HG03095 (cell line): Measurements from ENCODE around the gene PIGN.
"Not testable (repeated sequence)": the region's sequence is repeated elsewhere in the genome, so short reads cannot be mapped to it uniquely, and the experiment has no call there.

Experiments
- ATAC-seq: cut with Tn5 transposase; IDR thresholded peaks from one replicate; pipeline ENCODE4 v1.9.1; 2021; ENCODE audit warnings: moderate library complexity; ENCODE audit not compliant: unreplicated experiment

The PIGN gene

DNA sequence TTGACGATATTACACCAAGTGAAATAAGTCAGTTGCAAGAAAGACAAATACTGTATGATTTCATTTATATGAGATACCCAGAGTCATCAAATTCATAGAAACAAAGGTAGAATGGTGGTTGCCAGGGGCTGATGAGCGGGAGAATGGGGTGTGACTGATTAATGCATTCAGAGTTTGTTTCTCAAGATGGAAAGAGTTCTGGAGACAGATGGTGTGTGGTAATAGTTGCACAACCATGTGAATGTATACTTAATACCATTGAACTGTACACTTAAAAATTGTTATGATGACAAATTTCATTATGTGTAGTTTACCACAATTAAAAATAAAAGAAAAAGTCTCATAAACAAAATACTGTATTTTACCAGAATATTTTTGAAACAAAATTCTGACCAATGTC, 117.3 kb downstream of the PIGN start:
- no peak for ATAC-seq

DNA sequence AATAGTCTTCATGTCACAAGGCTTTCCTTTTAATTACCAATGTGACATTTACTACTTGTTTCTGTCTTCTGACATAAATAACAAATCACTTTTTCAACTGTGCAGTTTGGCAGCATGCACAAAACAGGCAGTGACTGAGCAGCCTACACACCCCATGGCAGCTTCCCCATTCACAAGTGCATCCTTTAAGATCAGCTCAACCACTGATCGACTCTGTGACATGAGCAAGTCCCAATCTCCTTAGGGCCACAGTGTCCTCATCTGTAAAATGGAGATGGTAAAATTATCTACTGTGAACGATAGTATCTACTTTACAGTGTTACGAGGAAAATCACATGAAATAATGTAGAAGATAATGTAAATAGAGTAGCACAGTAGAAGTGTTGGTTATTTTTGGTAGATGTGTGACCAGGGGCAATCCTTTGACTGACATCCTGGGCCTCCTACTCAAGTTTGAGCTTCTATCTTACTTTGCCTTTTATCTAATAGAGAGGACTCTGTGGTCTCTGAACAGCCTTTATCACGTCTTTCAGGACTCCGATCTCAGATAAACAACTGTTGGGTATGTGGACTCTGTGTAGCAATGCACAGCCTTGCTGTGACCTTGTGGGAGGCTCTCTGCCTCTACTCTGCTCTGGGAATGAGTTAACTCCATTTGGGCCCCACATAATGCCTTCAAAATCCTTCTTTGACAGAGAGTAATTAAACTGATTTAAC, 120.6 kb downstream of the PIGN start:
- ATAC-seq = no peak

DNA sequence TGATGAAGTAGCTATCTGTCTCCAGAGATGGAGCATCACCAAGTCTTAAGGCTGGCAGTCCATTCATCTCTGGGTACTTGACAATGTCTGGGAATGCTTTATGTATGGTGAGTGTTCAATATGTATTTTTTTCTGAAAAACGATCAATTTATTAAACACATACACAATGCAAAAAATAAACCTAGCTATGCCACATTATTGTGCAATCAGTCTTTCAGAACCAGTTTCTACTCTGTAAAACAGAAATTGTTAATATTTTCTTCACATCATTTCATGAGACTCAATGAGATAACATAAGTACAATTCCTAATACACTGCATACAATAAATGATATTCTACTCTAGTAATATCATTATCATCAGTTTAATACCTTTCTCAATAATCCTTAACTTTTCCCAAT, 122.5 kb downstream of the PIGN start:
- no peak for ATAC-seq

DNA sequence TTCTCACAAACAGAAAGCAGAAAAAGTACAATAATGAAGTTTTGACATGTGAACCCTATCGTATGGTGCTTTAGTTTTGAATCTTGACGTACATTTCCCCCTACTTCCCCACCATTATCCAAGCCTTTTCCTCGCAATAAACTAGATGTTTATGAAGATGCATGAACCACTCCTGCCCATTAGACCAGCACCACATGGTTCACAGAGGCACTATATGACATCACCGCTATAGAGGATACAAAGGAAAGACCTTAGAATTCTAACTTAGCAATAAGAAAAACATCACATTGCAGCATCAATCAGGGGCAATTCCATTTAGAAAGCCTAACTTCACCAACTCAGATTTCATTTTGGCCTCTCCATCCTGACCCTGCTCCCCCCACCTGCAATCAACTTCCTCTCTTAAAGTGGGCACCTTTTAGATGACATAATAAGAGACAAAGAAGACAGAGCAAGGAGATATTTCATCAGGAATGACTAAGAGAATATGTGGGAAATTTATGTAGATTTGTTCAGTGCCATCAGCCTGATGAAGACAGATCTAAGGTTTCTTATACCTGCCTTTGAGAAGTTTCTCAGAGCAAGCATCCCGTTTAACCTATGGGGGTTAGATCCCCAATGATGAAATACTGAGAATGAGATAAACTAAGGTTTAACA, 124.9 kb downstream of the PIGN start:
- ATAC-seq = no peak

DNA sequence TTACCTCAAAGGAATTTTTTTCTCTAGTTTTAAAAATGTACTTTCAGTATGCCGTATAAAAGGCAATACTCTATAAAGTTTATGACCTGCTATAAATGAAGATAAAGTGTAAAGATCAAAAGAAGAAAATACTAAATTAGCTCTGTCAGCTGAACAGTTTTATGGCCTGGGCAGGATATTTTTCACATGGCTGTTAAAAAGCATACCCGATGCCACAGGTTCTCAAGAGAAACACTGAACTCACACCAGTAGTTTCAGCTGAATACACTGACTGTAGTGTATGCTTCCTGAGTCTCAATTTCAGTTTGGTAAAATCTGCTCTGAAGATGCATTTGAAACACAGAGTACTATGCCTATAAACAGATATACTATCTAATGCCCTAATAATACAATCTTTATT, 126.0 kb downstream of the PIGN start:
- no peak for ATAC-seq

DNA sequence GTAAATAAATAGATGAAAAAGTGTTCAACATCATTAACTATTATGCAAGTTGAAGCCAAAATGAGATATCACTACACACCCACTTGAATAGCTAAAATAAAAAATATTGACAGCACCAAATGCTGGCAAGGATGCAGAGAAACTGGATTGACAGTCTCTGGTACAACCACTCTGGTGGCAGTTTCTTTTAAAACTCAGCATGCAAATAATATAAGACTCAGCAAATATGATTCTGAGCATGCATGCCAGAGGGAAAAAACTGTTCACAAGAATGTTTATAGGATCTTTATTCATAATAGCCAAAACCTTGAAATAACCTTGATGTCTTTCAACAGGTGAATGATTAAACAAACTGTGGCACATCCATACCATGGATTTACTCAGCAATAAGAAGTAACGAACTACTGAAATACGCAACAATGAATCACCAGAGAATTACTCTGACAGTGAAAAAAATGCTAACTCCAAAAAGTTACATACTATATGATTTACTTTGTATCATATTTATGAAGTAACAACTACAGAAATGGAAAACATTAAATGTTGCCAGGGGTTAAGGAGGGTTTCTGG, 131.8 kb downstream of the PIGN start:
- ATAC-seq = no peak

DNA sequence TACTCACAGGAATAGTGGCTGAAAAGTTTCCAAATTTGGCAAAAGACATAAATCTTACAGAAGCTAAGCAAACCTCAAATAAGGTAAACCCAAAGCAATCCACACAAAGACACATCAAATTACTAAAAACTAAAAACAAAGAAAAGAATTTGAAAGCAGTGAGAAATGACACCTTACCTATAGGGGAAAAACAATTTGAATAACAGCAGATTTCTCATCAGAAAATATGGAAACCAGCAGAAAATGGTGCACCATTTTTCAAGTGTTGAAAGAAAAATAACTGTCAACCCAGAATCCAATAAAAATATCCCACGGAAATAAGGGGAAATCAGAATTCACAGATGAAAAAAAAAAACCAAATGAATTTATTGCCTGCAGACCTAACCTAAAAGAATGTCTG, 138.6 kb downstream of the PIGN start:
- no peak for ATAC-seq

DNA sequence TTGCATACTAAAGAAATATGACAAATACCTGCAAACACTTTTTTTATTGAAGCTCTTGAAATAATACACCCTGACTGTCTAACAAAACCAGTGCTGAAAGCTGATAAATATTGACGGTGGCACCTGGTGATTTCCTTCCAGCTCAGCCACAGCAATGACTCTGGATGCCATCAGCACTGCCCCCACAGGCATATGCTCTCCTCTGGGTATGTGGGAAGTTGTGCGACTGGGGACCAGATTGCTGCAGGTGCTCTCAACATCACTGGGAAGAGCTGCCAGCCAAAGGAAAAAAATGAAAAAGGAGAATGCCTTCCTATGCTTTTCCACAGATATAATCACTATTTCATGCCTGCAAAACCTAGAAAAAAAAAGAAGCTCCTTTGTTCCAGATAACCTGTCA, 141.5 kb downstream of the PIGN start:
- no peak for ATAC-seq

DNA sequence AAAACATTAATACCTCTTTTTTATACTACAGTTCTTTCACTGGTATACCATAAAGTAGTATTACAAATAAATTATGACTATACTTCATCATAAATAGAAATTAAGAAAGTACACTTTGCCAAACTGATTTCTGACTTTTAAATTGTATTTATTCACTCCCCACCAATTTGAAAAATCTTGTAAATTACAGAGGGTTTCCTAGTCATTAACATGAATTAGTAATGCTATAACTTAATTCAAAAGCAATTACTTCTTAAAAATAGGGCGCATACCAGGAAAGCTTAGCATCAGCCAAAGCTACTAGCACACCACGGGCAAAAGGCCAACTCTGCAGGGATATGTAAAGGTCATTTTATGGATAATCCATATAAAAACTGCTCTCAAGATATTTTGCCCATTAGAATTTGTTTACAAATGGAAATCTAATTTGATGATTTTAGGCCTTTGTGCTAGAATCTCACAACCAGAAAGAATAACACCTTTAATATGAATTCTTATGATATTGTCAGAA, 142.3 kb downstream of the PIGN start:
- ATAC-seq = no peak

DNA sequence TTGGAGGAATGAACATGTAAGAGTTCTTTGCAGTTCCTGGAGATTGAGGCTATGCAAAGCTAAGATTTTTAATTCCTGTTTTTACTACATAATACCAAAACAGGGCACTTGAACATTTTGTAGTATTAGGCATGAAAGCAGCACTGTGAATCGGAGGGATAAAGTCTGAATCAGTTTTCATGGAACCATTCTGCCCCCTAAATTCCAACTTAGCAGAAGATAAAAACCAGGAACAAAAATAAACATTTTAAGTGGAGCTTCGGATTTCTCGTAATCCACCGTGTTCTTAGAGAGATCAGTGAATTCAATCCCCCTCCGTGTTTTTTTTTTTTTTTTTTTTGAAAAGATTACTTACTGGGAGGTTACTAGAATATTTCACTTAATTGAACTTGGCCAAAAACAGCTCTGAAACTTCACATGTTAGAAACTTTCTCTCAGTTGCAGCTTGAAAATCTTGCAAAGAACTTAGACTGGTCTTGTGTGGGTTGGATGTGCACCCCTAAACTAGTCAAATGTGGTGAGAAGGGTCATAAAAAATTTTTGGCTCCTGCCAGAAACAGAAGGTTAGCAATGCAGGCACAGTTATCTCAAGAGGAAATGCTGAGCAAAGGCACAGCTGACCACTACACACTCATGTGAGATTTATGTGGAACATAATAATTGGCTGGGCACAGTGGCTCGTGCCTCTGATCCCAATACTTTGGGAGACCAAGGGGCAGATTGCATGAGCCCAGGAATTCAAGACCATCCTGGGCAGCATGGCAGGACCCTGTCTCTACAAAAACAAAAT, 148.7 kb downstream of the PIGN start:
- ATAC-seq = no peak

DNA sequence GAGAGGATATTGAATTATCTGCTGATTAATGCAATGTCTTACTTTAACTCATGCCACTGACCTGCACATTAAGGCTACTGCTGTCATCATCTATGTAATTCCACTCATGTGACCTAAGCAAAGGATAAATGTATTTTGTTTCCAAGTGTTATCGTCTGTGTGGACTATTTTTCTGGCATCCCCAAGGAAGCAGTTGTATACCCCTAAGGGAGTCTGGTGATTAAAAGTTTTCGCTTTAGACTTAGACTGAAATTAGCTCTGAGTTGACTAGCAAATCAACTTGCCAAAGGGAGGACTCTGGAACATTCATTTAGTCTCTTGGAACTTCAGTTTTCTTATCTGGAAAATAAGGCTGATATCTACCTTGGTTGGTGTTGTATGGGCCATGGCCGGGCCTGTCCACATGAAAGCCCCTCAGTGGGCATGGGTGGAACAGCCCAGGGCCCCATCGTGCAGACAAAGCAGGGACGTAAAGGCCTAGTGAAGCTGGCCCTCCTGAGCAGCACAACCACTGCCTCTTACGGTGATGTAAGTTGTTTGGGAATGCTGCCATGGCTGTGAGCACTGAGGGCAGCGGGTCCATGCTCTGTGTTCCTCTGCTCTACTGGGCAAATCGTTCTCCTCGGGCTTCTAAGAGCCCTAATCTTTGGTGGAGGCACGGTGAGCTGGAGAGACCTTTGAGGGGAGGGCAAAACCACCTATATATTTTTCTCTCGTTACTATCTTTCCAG, 149.7 kb downstream of the PIGN start:
- ATAC-seq = no peak

DNA sequence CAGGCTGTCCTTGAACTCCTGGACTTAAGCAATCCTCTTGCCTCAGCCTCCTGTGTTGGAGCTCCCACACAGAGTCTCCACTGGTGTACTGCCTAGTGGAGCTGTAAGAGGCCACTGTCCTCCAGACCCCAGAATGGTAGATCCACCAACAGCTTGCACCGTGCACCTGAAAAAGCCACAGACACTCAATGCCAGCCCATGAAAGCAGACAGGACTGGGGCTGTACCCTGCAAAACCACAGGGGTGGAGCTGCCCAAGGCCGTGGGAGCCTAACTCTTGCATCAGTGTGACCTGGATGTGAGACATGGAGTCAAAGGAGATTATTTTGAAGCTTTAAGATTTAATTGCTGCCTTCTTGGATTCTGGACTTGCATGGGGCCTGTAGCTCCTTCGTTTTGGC, 152.6 kb downstream of the PIGN start:
- ATAC-seq = not testable (repeated sequence)

DNA sequence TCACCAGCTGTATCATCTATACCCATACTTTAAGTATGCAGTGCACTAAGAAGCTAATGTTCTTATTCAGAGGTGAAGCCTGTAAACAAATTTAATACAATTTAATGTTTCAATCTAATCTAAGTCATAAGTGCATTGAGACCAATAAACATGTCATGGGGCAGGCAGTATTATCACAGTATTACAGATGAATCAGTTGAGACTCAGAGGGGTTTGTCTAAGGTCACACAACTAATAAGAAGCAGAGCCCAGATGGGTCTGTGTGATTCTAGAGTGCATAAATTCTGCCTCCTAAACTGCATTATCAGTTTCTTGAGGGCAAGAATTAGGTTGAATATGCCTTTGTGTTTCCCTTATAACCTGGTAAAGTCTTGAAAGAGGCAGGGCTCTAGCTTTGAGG, 153.1 kb downstream of the PIGN start:
- ATAC-seq = no peak

DNA sequence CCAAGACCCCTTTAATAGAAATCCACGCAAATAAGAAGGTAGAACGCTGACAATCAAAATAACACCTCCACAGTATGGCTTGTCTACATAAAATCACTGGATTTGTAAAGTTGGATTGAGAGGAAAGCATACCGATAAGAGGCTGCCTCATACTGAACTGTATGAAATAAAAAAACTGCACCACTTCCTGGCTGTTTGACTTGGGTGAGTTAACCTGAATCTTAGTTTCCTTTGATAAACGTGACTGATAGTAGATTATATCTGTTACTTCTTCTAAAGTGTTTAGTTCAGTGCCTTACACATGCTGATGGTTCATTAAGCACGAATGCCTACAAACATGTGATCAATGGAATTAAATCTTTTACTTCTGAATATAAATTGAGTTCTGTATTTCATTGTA, 153.6 kb downstream of the PIGN start:
- ATAC-seq = no peak

DNA sequence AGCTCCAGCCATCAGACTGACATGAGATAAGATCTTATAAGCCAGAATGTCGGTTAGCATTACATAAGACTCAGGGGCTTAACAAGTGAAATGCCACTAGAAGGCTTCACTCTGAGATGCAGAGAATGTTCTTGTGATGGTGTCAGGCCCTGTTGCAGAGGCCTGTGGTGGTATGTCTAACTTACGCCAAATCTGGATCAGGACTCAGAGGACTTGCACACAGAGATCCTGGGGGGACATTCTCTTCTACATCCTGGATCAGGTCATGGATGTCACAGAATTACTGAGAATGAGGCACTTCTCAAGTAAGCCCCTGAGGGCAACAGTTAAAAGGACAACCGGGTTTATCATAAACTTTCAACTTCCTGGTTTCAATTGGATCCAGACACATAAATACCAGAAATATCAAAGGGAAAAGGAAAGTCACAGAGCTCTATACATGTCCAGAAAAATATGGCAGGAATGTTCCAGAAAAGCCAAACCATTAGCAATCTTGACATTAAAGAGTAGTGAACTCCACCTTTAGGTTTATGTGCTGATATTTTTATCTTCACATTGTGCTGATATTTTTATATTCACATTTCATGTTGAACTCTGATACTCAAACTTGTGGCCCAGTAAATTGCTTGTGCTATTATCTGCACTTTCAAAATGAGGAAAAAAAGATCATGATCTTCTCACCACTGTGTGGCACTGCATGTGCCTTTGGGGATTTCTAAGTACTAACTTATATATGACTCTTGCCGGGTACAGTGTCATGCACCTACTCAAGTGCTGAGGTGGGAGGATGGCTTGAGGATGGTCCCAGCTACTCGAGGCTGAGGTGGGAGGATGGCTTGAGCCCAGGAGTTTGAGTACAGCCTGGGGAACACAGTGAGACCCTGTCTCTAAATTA, 156.5 kb downstream of the PIGN start:
- no peak for ATAC-seq

DNA sequence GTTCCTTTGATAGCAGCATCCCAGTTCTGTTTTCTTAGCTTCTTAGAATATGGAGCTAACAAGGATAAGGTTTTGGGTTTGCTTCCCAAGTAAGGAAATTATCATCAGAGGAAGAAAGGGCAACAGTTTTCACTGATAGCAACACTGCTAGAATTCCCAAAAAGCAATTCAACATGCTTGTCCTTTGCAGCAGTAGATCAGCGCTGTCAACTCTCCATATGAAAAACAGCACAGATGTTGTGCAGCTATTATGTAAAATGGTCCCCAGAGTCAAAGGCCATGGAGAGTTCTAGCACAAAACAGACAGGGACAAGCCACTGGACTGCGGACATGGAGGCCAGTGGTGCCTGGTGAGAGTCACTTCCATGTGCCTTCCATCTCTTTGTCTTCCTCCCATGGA, 158.1 kb downstream of the PIGN start:
- ATAC-seq = no peak

DNA sequence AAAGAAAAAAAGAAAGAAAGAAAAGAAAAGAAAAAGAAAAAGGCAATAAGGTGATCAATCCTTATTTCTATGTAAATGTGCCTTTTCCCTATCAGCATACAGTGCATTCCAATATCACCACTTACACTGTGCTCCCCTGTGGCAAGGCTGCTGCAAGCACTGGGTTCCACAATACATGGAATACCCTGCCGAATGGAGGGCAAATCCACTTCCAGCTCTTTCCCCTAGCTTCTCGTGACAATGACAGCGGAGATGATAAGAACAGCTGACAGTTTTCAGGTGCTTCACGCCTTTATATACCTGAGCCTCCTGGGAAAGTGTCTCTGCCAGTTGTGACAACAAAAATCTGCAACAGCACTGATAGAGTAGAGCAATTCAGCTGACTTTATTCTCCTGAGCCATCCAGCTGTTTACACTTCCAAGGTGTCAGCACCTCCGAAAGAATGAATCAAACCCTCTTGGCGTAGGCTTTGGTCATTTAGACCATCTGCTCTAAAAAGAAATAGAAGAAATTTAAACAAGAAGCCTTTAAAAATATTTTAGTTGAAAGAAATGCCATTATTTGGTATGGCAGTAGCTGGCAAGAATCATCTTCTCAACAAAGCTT, 158.8 kb downstream of the PIGN start:
- no peak for ATAC-seq

DNA sequence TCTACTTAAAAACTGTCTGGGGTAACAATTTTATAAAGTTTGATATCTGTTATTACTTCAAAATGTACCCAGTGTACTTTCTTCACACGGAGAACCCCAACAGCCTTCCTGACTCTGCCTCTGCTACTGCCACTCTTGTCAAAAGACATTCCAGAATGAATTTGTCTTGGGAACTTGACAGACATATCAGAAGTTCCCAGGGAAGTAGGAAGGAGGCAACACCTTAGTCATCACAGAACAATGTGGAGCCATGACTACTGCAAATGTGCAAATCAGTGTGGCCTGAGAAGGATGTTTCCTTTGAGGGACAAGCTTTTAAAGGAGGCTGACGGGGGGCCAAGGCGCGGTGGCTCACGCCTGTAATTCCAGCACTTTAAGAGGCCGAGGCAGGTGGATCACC, 160.3 kb downstream of the PIGN start:
- no peak for ATAC-seq

DNA sequence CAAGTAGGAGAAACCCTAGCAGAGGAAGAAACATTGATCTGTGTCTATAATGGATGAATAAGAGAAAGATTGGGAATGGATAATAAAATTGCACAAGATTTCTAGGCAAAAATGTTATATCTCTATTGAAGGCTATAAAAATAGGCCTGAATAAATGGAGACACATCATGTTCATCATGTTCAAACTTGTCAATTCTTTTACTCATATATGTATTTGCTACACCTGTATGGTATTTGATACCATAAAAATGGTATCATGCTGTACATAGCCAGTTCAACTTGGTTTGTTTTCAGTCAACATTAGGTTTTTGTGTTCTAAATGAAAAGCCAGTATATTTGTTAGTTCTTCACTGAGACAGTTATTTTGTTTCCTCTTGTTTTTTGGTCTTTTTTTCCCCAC, 161.9 kb downstream of the PIGN start:
- ATAC-seq = no peak
